Smooth muscle cell (in vitro differentiated cells): Measurements from ENCODE around the gene PLCB4. TPM values are rescaled to one million over a fixed set of nuclear protein-coding genes. Genes with fewer than 3 reads are reported as not detected.
A peak's percentile ranks its signal among the peaks of the same experiment; 100 is the strongest.

Source experiments
- DNase-seq: peaks from one replicate; lab custom pipeline; 2025; ENCODE audit not compliant: unreplicated experiment; lab: John Stamatoyannopoulos, UW
- H2AFZ ChIP-seq: fragments of 200-600 bp; sonication (generic); 2 replicates; pipeline ENCODE4 v1.6.0; 2016; ENCODE audit warnings: antibody characterized with exemption, low read depth, mild to moderate bottlenecking
- H3F3A ChIP-seq: fragments of 200-600 bp; sonication (generic); 2 replicates; pipeline ENCODE4 v1.6.0; 2017; ENCODE audit warnings: antibody characterized with exemption, low read depth
- H3K27ac ChIP-seq: fragments of 200-600 bp; sonication (generic); 2 replicates; pipeline ENCODE4 v1.5.1; 2016; ENCODE audit warnings: low read depth, mild to moderate bottlenecking
- H3K27me3 ChIP-seq: fragments of 200-600 bp; sonication (generic); 2 replicates; pipeline ENCODE4 v1.6.1; 2016; ENCODE audit warnings: low read depth, mild to moderate bottlenecking
- H3K36me3 ChIP-seq: fragments of 200-600 bp; sonication (generic); 2 replicates; pipeline ENCODE4 v1.5.1; 2016; ENCODE audit warnings: low read depth
- H3K4me1 ChIP-seq: fragments of 200-600 bp; sonication (generic); 2 replicates; pipeline ENCODE4 v1.5.1; 2016; ENCODE audit warnings: low read depth
- H3K4me2 ChIP-seq: fragments of 200-600 bp; sonication (generic); 2 replicates; pipeline ENCODE4 v1.6.0; 2016; ENCODE audit warnings: mild to moderate bottlenecking
- H3K4me3 ChIP-seq: fragments of 200-600 bp; sonication (generic); 2 replicates; pipeline ENCODE4 v1.5.1; 2016; ENCODE audit warnings: mild to moderate bottlenecking
- H3K79me2 ChIP-seq: fragments of 200-600 bp; sonication (generic); 2 replicates; pipeline ENCODE4 v1.6.0; 2016; ENCODE audit warnings: low read depth, mild to moderate bottlenecking
- H3K9ac ChIP-seq: fragments of 200-600 bp; sonication (generic); 2 replicates; pipeline ENCODE4 v1.6.0; 2016; ENCODE audit warnings: low read depth
- H3K9me3 ChIP-seq: fragments of 200-600 bp; sonication (generic); replicated peaks from 2 replicates; pipeline ENCODE4 v1.5.1; 2016; ENCODE audit warnings: low read depth
- H4K20me1 ChIP-seq: fragments of 200-600 bp; sonication (generic); 2 replicates; pipeline ENCODE4 v1.6.0; 2016; ENCODE audit warnings: low read depth
- WGBS: methylation state at CpG from one replicate; pipeline ENCODE4 v1.1.7; 2016; ENCODE audit warnings: low lambda C conversion rate; 5-methylcytosine and 5-hydroxymethylcytosine counted together
- polyA plus RNA-seq: library from polyadenylated mRNA; unstranded; fragments of >200 nt; fragmentation: Nextera tagmentation; extraction: Ambion mirVana; gene quantifications from 2 replicates; pipeline ENCODE4 v1.2.1, GENCODE V29; 2016
- total RNA-seq: library from RNA; depleted of rRNA; stranded (reverse); fragments of >200 nt; gene quantifications from 2 replicates; pipeline ENCODE4 v1.2.3, GENCODE V29; 2014
- TF ChIP-seq, protein P1 (sequence below): fragments of 200-600 bp; sonication (generic); IDR thresholded peaks from 2 replicates; pipeline ENCODE4 v1.5.1; 2017; ENCODE audit warnings: borderline replicate concordance, mild to moderate bottlenecking, antibody characterized with exemption; ENCODE audit not compliant: insufficient read depth, poor library complexity, severe bottlenecking

Gene PLCB4
- total and polyA plus RNA-seq, 2 experiments from 2014 or later = 3.0 to 5.3 TPM

DNA sequence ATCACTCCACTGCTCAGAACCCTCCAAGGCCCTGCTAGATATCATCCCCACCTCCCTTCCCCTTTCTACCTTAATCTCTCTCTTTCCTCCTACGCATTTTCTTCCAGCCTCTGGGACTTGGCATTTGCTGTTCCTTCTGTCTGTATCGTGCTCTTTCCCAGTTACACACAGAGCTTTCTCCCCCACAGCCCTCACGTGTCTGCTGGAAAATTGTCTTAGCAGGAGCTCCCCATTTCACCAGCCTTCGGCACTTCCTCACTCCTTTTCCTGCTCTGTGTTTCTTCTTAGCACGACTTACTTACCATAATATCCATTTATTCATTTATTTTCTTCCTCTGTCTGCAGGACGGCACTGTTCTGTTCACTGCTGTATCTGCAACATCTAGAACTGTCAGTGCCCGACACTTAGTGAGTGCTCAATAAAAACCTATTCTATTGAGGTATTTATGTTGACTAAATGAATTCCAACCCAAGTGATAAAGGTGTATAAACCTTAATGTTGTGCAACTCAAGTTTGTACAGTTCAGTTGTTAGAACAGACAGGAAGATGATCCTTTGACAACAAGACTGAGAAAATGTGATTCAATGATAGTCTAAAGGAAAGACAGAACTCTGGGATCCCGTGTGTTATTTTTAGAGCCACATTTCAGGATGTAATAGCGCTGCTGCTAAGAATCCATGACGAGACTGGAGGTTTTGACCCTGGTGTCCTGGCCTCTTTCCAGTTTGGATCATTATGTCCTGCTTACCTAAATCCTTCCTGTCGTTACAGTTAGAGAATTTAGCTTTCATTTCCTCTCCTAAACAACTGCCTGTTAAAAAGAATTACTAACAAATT lies 275.4 kb downstream of the PLCB4 start:
- no peaks in the 10 kb centered on the region for H4K20me1 ChIP-seq
- peak overlapping the region; percentile 17 for H3K4me2 ChIP-seq
- no peak overlapping the region for H3K9ac ChIP-seq
- H3K9me3 ChIP-seq = no peaks in the 10 kb centered on the region
- TF ChIP-seq, protein P1, sequence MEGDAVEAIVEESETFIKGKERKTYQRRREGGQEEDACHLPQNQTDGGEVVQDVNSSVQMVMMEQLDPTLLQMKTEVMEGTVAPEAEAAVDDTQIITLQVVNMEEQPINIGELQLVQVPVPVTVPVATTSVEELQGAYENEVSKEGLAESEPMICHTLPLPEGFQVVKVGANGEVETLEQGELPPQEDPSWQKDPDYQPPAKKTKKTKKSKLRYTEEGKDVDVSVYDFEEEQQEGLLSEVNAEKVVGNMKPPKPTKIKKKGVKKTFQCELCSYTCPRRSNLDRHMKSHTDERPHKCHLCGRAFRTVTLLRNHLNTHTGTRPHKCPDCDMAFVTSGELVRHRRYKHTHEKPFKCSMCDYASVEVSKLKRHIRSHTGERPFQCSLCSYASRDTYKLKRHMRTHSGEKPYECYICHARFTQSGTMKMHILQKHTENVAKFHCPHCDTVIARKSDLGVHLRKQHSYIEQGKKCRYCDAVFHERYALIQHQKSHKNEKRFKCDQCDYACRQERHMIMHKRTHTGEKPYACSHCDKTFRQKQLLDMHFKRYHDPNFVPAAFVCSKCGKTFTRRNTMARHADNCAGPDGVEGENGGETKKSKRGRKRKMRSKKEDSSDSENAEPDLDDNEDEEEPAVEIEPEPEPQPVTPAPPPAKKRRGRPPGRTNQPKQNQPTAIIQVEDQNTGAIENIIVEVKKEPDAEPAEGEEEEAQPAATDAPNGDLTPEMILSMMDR = no peak
- WGBS = 53% methylated on average over 11 of the region's 11 CpGs
- H3K79me2 ChIP-seq = no peaks in the 10 kb centered on the region
- no peak overlapping the region for H3K27ac ChIP-seq
- peaks cover 6% of the 10 kb centered on the region for H3K4me1 ChIP-seq
- no peaks in the 10 kb centered on the region for H3K36me3 ChIP-seq
- H3K27me3 ChIP-seq = no peaks in the 10 kb centered on the region
- DNase-seq = no peak
- no peak overlapping the region for H2AFZ ChIP-seq
- H3F3A ChIP-seq = no peaks in the 10 kb centered on the region
- H3K4me3 ChIP-seq = no peak overlapping the region

- Histone ChIP-seq H3K4me2 (no peak overlapping the region), H3F3A (no peaks in the 10 kb centered on the region), H3K27ac (no peak overlapping the region), H3K4me1 (peaks cover 6% of the 10 kb centered on the region), H3K9me3 (no peaks in the 10 kb centered on the region), H3K79me2 (no peaks in the 10 kb centered on the region), H3K9ac (no peak overlapping the region), H2AFZ (no peak overlapping the region), H3K27me3 (no peaks in the 10 kb centered on the region), H4K20me1 (no peaks in the 10 kb centered on the region), H3K4me3 (no peak overlapping the region), H3K36me3 (no peaks in the 10 kb centered on the region)
- 82% methylated on average over 3 of the region's 3 CpGs for WGBS
- DNase-seq = no peak
- TF ChIP-seq, protein P1 = no peak
Measured at GRCh38 chr20:9348316-9348715, 279.4 kb downstream of the PLCB4 start.

GRCh38 chr20:9348747-9349146 lies 279.9 kb downstream of the PLCB4 start:
- H2AFZ ChIP-seq = no peak overlapping the region
- no peak for DNase-seq
- H3K27ac ChIP-seq = no peak overlapping the region
- TF ChIP-seq, protein P1 = no peak
- no peak overlapping the region for H3K9ac ChIP-seq
- H3K4me2 ChIP-seq = no peak overlapping the region
- H3K4me3 ChIP-seq = no peak overlapping the region
- 88% methylated on average over 2 of the region's 2 CpGs for WGBS
- peaks cover 6% of the 10 kb centered on the region for H3K4me1 ChIP-seq
- H3K79me2 ChIP-seq = no peaks in the 10 kb centered on the region
- H4K20me1 ChIP-seq = no peaks in the 10 kb centered on the region
- H3K36me3 ChIP-seq = no peaks in the 10 kb centered on the region
- no peaks in the 10 kb centered on the region for H3K27me3 ChIP-seq
- no peaks in the 10 kb centered on the region for H3F3A ChIP-seq
- no peaks in the 10 kb centered on the region for H3K9me3 ChIP-seq

DNA sequence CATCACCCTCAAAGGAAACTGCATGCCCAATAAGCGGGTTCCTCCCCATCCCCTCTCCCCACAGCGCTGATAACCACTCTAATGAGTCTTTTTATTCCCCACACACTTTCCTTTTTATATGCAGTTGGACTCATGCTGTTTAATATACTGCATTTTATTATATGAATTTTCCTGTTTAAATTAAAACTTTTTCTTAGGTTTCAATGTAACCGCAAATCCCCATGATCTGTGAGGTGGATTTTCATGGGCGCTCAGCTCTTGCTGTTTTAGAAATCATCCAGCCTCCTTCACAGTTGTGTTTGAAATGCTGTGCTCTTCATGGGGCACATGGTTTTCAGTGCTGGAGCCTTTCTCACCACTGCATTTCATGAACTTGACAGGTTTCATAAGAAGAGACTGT lies 280.4 kb downstream of the PLCB4 start:
- no peak overlapping the region for H3K27ac ChIP-seq
- WGBS = 90% methylated on average over 4 of the region's 4 CpGs

More for the DNA sequence above, 280.4 kb downstream of the PLCB4 start:
- H3K79me2 ChIP-seq = no peaks in the 10 kb centered on the region
- no peak overlapping the region for H3K9ac ChIP-seq
- no peak overlapping the region for H3K4me3 ChIP-seq
- no peak for DNase-seq
- H3F3A ChIP-seq = no peaks in the 10 kb centered on the region
- H3K27me3 ChIP-seq = no peaks in the 10 kb centered on the region
- no peaks in the 10 kb centered on the region for H3K36me3 ChIP-seq
- no peak overlapping the region for H2AFZ ChIP-seq
- H3K9me3 ChIP-seq = no peaks in the 10 kb centered on the region
- no peaks in the 10 kb centered on the region for H4K20me1 ChIP-seq
- no peak overlapping the region for H3K4me2 ChIP-seq
- H3K4me1 ChIP-seq = peaks cover 6% of the 10 kb centered on the region
- TF ChIP-seq, protein P1 = no peak
